ENCODE results near the gene STX11. TPM values are rescaled to one million over a fixed set of nuclear protein-coding genes. Genes with fewer than 3 reads are reported as not detected.

Gene STX11
- total and polyA plus RNA-seq, 8 donors: 2.2 to 11.7 (median 2.6) TPM; not detected in 1

DNA sequence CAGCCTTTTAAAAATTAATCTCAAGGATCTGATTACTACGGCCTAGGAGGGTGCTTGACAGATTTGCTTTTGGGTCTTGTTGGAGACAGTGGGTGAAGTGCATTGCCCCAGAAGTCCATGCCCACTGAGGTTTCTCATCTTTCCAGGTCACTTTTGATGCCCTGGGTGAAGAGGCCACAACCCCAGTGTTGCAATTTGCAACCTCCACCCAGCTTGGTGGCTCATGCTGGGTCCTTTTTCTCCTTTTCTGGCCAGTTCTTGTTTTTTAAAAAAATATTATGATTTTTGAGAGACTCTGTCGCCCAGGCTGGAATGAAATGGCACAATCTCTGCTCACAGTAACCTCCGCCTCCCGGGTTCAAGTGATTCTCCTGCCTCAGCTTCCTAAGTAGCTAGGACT is 9.4 kb downstream of the STX11 start:
- no peaks in the 10 kb centered on the region for H3K9me3 ChIP-seq
- H3K27me3 ChIP-seq: no peaks in the 10 kb centered on the region
- H3K4me1 ChIP-seq: peaks cover 0 to 25% (median 4%) of the 10 kb centered on the region in 4 donors
- no peaks in the 10 kb centered on the region for H3K36me3 ChIP-seq
- WGBS, 5 donors: 86 to 95% (median 89%) methylated on average over 4 of the region's 4 CpGs
- no peak overlapping the region for H3K4me3 ChIP-seq
- TF ChIP-seq EP300 (IDR thresholded peaks at IDR 0.05) (no peak), POLR2A (IDR thresholded peaks at IDR 0.05) (no peak)
- H3K27ac ChIP-seq: peak overlapping the region in 1 of 5 donors; percentile 2
- DNase-seq: no peak
- intact Hi-C loops (cut with DNase I; ENCODE audit: low total_unique reads): no loop called here

DNA sequence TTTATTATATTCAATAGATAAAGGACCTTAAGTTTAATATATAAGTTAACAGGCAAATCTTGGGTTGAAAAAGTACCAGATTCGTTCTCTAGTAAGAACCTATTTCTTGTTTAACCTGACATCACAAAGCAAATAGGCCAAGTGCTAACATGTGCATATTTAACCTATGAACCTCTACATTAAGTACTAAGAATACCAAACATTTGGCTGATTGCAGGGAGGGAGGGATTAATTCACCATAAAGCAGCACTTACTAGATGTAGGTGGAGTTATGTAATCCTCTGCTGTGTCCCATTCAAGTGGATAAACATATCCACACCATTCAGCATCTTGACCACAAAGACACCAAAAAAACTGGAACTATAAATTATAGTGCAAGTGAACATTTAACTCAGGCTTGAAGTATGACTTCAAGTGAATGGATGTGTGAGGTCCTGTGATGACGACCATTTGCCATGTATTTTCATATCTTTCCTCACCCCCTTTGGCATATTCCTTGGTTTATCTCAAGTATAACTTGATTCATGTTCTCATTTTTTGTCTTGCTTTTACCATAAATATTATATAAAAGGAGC is 10.2 kb downstream of the STX11 start:
- intact Hi-C loops (cut with DNase I; ENCODE audit: low total_unique reads): no loop called here
- DNase-seq: no peak
- 48 to 70% (median 55%) methylated on average over 2 of the region's 2 CpGs for WGBS, 5 donors
- peaks cover 0 to 25% (median 4%) of the 10 kb centered on the region in 4 donors for H3K4me1 ChIP-seq
- H3K27ac ChIP-seq: no peak overlapping the region
- H3K36me3 ChIP-seq: no peaks in the 10 kb centered on the region
- no peak overlapping the region for H3K4me3 ChIP-seq
- no peaks in the 10 kb centered on the region for H3K9me3 ChIP-seq
- no peaks in the 10 kb centered on the region for H3K27me3 ChIP-seq
- TF ChIP-seq, protein P1, sequence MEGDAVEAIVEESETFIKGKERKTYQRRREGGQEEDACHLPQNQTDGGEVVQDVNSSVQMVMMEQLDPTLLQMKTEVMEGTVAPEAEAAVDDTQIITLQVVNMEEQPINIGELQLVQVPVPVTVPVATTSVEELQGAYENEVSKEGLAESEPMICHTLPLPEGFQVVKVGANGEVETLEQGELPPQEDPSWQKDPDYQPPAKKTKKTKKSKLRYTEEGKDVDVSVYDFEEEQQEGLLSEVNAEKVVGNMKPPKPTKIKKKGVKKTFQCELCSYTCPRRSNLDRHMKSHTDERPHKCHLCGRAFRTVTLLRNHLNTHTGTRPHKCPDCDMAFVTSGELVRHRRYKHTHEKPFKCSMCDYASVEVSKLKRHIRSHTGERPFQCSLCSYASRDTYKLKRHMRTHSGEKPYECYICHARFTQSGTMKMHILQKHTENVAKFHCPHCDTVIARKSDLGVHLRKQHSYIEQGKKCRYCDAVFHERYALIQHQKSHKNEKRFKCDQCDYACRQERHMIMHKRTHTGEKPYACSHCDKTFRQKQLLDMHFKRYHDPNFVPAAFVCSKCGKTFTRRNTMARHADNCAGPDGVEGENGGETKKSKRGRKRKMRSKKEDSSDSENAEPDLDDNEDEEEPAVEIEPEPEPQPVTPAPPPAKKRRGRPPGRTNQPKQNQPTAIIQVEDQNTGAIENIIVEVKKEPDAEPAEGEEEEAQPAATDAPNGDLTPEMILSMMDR (IDR thresholded peaks at IDR 0.05): no peak
- no peak for TF ChIP-seq POLR2AphosphoS5 (IDR thresholded peaks at IDR 0.05)
- TF ChIP-seq EP300 (IDR thresholded peaks at IDR 0.05): no peak

DNA sequence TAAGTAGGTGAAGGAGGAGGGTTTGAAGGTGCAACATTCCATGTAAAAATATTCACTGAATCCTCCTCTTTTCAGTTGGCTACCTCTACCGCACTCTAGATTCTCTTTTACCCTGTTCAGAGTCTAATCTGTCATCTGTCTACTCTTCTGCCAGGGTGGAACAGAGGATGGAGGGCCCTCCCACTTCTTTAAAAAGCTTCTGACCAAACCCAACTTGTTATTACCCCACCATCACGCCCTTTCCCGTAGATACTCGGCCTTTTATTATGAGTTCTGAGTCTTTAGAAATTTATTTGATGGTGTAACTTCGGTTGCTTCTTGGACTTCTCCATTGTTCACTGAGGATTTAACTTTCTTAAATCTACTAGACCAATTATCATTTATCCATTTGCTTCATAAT is 11.7 kb downstream of the STX11 start:
- Histone ChIP-seq H3K4me3 (no peak overlapping the region), H3K4me1 (peaks cover 0 to 25% (median 4%) of the 10 kb centered on the region in 4 donors), H3K27ac (no peak overlapping the region), H3K27me3 (no peaks in the 10 kb centered on the region), H3K9me3 (no peaks in the 10 kb centered on the region), H3K36me3 (no peaks in the 10 kb centered on the region)
- TF ChIP-seq POLR2AphosphoS5 (IDR thresholded peaks at IDR 0.05) (no peak), EP300 (IDR thresholded peaks at IDR 0.05) (no peak), POLR2A (IDR thresholded peaks at IDR 0.05) (no peak)
- TF ChIP-seq, protein P1 (IDR thresholded peaks at IDR 0.05): no peak
- WGBS, 5 donors: 81 to 95% (median 90%) methylated on average over 5 of the region's 5 CpGs
- no peak for DNase-seq
- intact Hi-C loops (cut with DNase I; ENCODE audit: low total_unique reads): no loop called here

DNA sequence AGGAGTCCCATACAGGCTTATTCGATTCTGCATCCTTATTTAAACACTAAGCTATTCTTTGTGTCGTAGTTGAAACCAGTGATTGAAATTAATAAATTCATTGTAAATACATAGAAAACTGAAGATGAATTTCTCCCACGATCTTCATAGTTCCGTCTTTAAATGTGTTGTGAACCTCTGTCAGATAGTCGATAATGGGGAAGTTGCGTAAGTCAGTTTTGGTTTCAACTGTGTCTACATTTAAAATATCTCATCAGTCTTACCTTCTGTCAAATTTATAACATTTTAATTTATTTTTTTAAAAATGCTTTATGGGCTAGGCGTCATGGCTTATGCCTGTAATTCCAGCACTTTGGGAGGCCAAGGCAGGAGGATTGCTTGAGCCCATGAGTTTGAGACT is 12.7 kb downstream of the STX11 start:
- Histone ChIP-seq H3K36me3 (no peaks in the 10 kb centered on the region), H3K27me3 (no peaks in the 10 kb centered on the region), H3K27ac (no peak overlapping the region), H3K4me1 (peaks cover 0 to 20% (median 4%) of the 10 kb centered on the region in 4 donors), H3K4me3 (no peak overlapping the region), H3K9me3 (no peaks in the 10 kb centered on the region)
- DNase-seq: no peak
- TF ChIP-seq POLR2AphosphoS5 (IDR thresholded peaks at IDR 0.05) (no peak), POLR2A (IDR thresholded peaks at IDR 0.05) (no peak), EP300 (IDR thresholded peaks at IDR 0.05) (no peak)
- TF ChIP-seq, protein P1 (IDR thresholded peaks at IDR 0.05): no peak
- 81 to 92% (median 87%) methylated on average over 7 of the region's 7 CpGs for WGBS, 5 donors
- intact Hi-C loops (cut with DNase I; ENCODE audit: low total_unique reads): no loop called here

DNA sequence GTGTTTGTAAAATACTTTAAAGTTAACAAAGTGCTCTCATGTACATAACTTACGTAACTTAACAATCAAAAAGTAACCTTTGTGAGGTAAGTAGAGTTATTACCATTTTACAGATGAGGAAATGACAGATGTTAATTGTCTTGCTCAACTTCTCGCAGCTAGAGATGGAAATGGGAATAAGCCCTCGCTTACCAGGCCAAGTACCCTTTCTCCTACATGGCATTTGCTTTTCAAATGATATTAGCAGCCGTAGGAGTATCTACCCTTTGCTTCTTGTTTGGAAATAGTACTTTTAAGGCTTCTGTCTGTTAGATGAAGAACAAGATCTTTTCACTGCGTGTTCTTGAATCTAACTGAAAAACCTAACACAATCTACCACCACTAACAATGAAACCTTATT is 15.5 kb downstream of the STX11 start:
- intact Hi-C loops (cut with DNase I; ENCODE audit: low total_unique reads): no loop called here
- Histone ChIP-seq H3K36me3 (no peaks in the 10 kb centered on the region), H3K4me1 (peaks cover 0 to 4% (median 0%) of the 10 kb centered on the region in 4 donors), H3K27ac (no peak overlapping the region), H3K4me3 (no peak overlapping the region), H3K27me3 (no peaks in the 10 kb centered on the region), H3K9me3 (no peaks in the 10 kb centered on the region)
- TF ChIP-seq POLR2AphosphoS5 (IDR thresholded peaks at IDR 0.05) (no peak), EP300 (IDR thresholded peaks at IDR 0.05) (no peak), POLR2A (IDR thresholded peaks at IDR 0.05) (no peak)
- TF ChIP-seq, protein P1 (IDR thresholded peaks at IDR 0.05): no peak
- WGBS, 5 donors: 82 to 90% (median 86%) methylated on average over 5 of the region's 5 CpGs
- no peak for DNase-seq

Data from stomach (tissue), 9 donors.